Measurements from ENCODE around the gene SPAG16. TPM values are rescaled to one million over a fixed set of nuclear protein-coding genes. Genes with fewer than 3 reads are reported as not detected.

Gene SPAG16
- total RNA-seq, 4 donors from 2014 or later: 1.2 to 30.8 (median 16.2) TPM

DNA sequence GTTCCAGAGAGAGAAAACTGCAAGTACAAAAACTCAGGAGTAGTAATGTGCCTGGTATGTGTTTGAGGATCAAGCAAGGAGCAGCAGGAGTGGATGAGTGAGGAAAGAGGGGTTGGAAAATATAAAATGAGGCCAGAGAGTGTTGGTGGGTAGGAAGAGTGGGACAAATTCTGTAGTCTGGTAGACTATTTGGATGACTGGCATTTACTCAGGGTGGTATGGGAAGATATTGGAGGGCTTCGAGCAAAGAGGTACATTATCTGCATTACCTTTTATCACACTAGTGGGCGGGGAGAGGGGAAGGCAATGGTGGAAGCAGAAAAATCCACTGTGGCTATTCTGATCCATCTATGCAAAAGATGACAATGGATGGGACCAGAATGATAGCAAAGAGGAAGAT, 744.9 kb downstream of the SPAG16 start:
- TF ChIP-seq EP300 (IDR thresholded peaks at IDR 0.05; ENCODE audit: low read depth) (no peak), POLR2A (IDR thresholded peaks at IDR 0.05) (no peak), POLR2AphosphoS5 (IDR thresholded peaks at IDR 0.05) (no peak)
- TF ChIP-seq, protein P1, sequence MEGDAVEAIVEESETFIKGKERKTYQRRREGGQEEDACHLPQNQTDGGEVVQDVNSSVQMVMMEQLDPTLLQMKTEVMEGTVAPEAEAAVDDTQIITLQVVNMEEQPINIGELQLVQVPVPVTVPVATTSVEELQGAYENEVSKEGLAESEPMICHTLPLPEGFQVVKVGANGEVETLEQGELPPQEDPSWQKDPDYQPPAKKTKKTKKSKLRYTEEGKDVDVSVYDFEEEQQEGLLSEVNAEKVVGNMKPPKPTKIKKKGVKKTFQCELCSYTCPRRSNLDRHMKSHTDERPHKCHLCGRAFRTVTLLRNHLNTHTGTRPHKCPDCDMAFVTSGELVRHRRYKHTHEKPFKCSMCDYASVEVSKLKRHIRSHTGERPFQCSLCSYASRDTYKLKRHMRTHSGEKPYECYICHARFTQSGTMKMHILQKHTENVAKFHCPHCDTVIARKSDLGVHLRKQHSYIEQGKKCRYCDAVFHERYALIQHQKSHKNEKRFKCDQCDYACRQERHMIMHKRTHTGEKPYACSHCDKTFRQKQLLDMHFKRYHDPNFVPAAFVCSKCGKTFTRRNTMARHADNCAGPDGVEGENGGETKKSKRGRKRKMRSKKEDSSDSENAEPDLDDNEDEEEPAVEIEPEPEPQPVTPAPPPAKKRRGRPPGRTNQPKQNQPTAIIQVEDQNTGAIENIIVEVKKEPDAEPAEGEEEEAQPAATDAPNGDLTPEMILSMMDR (IDR thresholded peaks at IDR 0.05): no peak
- Histone ChIP-seq H3K9me3 (no peaks in the 10 kb centered on the region), H3K27ac (no peak overlapping the region), H3K4me1 (no peaks in the 10 kb centered on the region), H3K36me3 (no peaks in the 10 kb centered on the region), H3K27me3 (no peaks in the 10 kb centered on the region), H3K4me3 (no peak overlapping the region)
- DNase-seq: no peak
- intact Hi-C loops (cut with DNase I; ENCODE audit: low total_unique reads): no loop called here
- 58 to 78% methylated on average over 2 of the region's 2 CpGs for WGBS, 2 donors (ENCODE audit: low coverage in 1 of 2)
- in situ Hi-C loops (cut with MboI; ENCODE audit: low pct_ligation_motif_present in 1 of 4, low pct_unique_long_range_greater_than_20kb in 1 of 4, low sequenced_read_pairs in 3 of 4): no loop called here

DNA sequence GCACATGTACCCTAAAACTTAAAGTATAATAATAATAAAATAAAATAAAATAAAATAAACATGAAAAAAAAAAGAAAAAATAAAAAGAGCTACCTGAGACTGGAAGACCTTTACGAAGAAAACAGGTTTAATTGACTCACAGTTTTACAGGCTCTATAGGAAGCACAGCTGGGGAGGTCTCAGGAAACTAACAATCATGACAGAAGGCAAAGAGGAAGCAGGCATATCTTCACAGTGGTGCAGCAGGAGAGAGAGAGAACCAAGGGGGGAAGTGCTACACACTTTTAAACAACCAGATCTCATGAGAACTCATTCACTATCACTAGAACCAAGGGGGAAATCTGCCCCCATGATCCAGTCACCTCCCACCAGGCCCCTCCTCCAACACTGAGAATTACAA, 747.3 kb downstream of the SPAG16 start:
- Histone ChIP-seq H3K4me3 (no peak overlapping the region), H3K9me3 (no peaks in the 10 kb centered on the region), H3K36me3 (no peaks in the 10 kb centered on the region), H3K4me1 (no peaks in the 10 kb centered on the region), H3K27ac (no peak overlapping the region), H3K27me3 (no peaks in the 10 kb centered on the region)
- WGBS, 2 donors (ENCODE audit: low coverage in 1 of 2): 53 to 82% methylated on average over 1 of the region's 1 CpG
- TF ChIP-seq POLR2A (IDR thresholded peaks at IDR 0.05): no peak
- TF ChIP-seq POLR2AphosphoS5 (IDR thresholded peaks at IDR 0.05): no peak
- no peak for TF ChIP-seq EP300 (IDR thresholded peaks at IDR 0.05; ENCODE audit: low read depth)
- TF ChIP-seq, protein P1 (IDR thresholded peaks at IDR 0.05): no peak
- in situ Hi-C loops (cut with MboI; ENCODE audit: low pct_ligation_motif_present in 1 of 4, low pct_unique_long_range_greater_than_20kb in 1 of 4, low sequenced_read_pairs in 3 of 4): no loop called here
- intact Hi-C loops (cut with DNase I; ENCODE audit: low total_unique reads): no loop called here
- DNase-seq: no peak

GRCh38 chr2:214034417-214034816, 750.2 kb downstream of the SPAG16 start:
- H3K4me1 ChIP-seq: no peaks in the 10 kb centered on the region
- H3K36me3 ChIP-seq: no peaks in the 10 kb centered on the region
- DNase-seq: no peak
- H3K27ac ChIP-seq: no peak overlapping the region
- 78% methylated on average over 3 of the region's 3 CpGs; no CpG with 5 or more reads in 1 of the 2 donors for WGBS, 2 donors (ENCODE audit: low coverage in 1 of 2)
- no peaks in the 10 kb centered on the region for H3K9me3 ChIP-seq
- no peak overlapping the region for H3K4me3 ChIP-seq
- in situ Hi-C loops (cut with MboI; ENCODE audit: low pct_ligation_motif_present in 1 of 4, low pct_unique_long_range_greater_than_20kb in 1 of 4, low sequenced_read_pairs in 3 of 4): no loop called here
- intact Hi-C loops (cut with DNase I; ENCODE audit: low total_unique reads): no loop called here
- H3K27me3 ChIP-seq: no peaks in the 10 kb centered on the region
- TF ChIP-seq POLR2A (IDR thresholded peaks at IDR 0.05) (no peak), POLR2AphosphoS5 (IDR thresholded peaks at IDR 0.05) (no peak)

DNA sequence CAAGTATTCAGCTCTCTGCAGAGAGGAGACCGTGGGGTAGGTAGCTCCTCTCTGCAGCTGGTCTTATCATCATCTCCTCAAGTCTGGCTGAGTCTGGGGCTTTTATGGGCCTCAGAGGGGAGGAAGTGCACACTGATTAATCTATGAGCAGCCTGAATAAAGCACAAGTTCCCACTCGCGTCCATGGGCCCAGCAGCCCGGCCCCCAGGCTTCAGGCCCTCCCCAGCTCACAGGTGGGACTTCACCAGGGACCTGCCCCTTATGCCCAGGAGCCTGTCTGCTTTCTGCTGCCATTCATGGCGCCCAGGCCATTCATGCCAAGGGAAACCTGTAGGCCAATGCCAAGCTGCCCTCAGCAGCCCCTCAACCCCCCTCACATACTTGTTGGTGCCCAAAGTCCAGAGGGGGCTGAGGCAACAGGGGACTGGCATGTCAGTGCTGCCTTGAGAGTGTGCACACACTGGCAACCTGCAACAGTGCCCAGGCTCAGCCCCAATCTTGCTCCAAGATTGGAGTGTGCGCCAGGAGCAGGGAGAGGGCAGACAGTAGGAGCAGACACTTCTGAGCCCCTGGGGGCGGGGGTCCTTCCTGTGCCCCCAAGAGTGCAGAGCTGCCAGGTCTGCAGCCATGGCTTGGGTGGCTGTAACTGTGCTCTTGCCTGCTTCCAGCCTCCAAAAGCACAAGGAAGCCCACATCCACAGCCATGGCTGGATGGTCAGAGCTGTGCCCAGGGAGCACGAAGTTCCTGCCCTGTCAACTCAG, 751.0 kb downstream of the SPAG16 start:
- Histone ChIP-seq H3K9me3 (no peaks in the 10 kb centered on the region), H3K27ac (no peak overlapping the region), H3K36me3 (no peaks in the 10 kb centered on the region), H3K27me3 (no peaks in the 10 kb centered on the region), H3K4me3 (no peak overlapping the region), H3K4me1 (no peaks in the 10 kb centered on the region)
- no peak for TF ChIP-seq EP300 (IDR thresholded peaks at IDR 0.05; ENCODE audit: low read depth)
- TF ChIP-seq, protein P1 (IDR thresholded peaks at IDR 0.05): no peak
- TF ChIP-seq POLR2AphosphoS5 (IDR thresholded peaks at IDR 0.05): no peak
- no peak for TF ChIP-seq POLR2A (IDR thresholded peaks at IDR 0.05)
- 72% methylated on average over 7 of the region's 8 CpGs; no CpG with 5 or more reads in 1 of the 2 donors for WGBS, 2 donors (ENCODE audit: low coverage in 1 of 2)
- no peak for DNase-seq
- intact Hi-C loops (cut with DNase I; ENCODE audit: low total_unique reads): no loop called here
- in situ Hi-C loops (cut with MboI; ENCODE audit: low pct_ligation_motif_present in 1 of 4, low pct_unique_long_range_greater_than_20kb in 1 of 4, low sequenced_read_pairs in 3 of 4): no loop called here

Data from transverse colon (tissue), 4 donors.